ENCODE data around the gene SYT9.

SYT9 gene

GRCh38 chr11:7251836-7252682 is at the start of gene SYT9:
Gene SYT9, plus strand, starts transcription at chr11:7251904. Its CDS starts 283 bp downstream, at chr11:7252187.
- H3K27ac ChIP-seq (ENCODE audit: low read depth, low read length), result no peak within 1 kb of the TSS
- H3K4me3 ChIP-seq (ENCODE audit: low read depth in 1 of 2, low read length in 2 of 2), result peak within 1 kb of the TSS; percentile 33 to 48
- no peaks in the 10 kb centered on the region for H3K36me3 ChIP-seq (ENCODE audit: control insufficient read depth in 1 of 2, insufficient read depth in 2 of 2, low read length in 2 of 2)
- peaks cover 0 to 5% of the 10 kb centered on the region in 2 donors for H3K4me1 ChIP-seq (ENCODE audit: control insufficient read depth in 1 of 2, insufficient read depth in 2 of 2, low read length in 2 of 2)
- H3K9me3 ChIP-seq (ENCODE audit: control insufficient read depth in 1 of 2, low read length in 2 of 2), result no peaks in the 10 kb centered on the region
- H3K27me3 ChIP-seq (ENCODE audit: control insufficient read depth in 1 of 2, insufficient read depth in 2 of 2, low read length in 2 of 2), result peaks cover 26 to 43% of the 10 kb centered on the region in 2 donors
- no peak within 1 kb of the TSS for H3K9ac ChIP-seq (ENCODE audit: low read depth in 1 of 2, low read length in 2 of 2)

- no peak overlapping the region for H3K27ac ChIP-seq (ENCODE audit: low read depth, low read length)
- H3K27me3 ChIP-seq (ENCODE audit: control insufficient read depth in 1 of 2, insufficient read depth in 2 of 2, low read length in 2 of 2), result no peaks in the 10 kb centered on the region
- no peaks in the 10 kb centered on the region for H3K36me3 ChIP-seq (ENCODE audit: control insufficient read depth in 1 of 2, insufficient read depth in 2 of 2, low read length in 2 of 2)
- no peak overlapping the region for H3K9ac ChIP-seq (ENCODE audit: low read depth in 1 of 2, low read length in 2 of 2)
- H3K4me1 ChIP-seq (ENCODE audit: control insufficient read depth in 1 of 2, insufficient read depth in 2 of 2, low read length in 2 of 2), result no peaks in the 10 kb centered on the region
- no peaks in the 10 kb centered on the region for H3K9me3 ChIP-seq (ENCODE audit: control insufficient read depth in 1 of 2, low read length in 2 of 2)
- H3K4me3 ChIP-seq (ENCODE audit: low read depth in 1 of 2, low read length in 2 of 2), result no peak overlapping the region
Observed at GRCh38 chr11:7202412-7202811, 49.3 kb upstream of the SYT9 start.

- Histone ChIP-seq H3K27ac (ENCODE audit: low read depth, low read length) (no peak overlapping the region), H3K9ac (ENCODE audit: low read depth in 1 of 2, low read length in 2 of 2) (no peak overlapping the region), H3K36me3 (ENCODE audit: control insufficient read depth in 1 of 2, insufficient read depth in 2 of 2, low read length in 2 of 2) (no peaks in the 10 kb centered on the region), H3K9me3 (ENCODE audit: control insufficient read depth in 1 of 2, low read length in 2 of 2) (no peaks in the 10 kb centered on the region), H3K27me3 (ENCODE audit: control insufficient read depth in 1 of 2, insufficient read depth in 2 of 2, low read length in 2 of 2) (no peaks in the 10 kb centered on the region), H3K4me1 (ENCODE audit: control insufficient read depth in 1 of 2, insufficient read depth in 2 of 2, low read length in 2 of 2) (no peaks in the 10 kb centered on the region), H3K4me3 (ENCODE audit: low read depth in 1 of 2, low read length in 2 of 2) (no peak overlapping the region)
Observed at GRCh38 chr11:7204778-7205177, 46.9 kb upstream of the SYT9 start.

GRCh38 chr11:7208391-7208790 is 43.3 kb upstream of the SYT9 start:
- H3K4me3 ChIP-seq (ENCODE audit: low read depth in 1 of 2, low read length in 2 of 2), result no peak overlapping the region
- H3K9ac ChIP-seq (ENCODE audit: low read depth in 1 of 2, low read length in 2 of 2), result no peak overlapping the region
- H3K9me3 ChIP-seq (ENCODE audit: control insufficient read depth in 1 of 2, low read length in 2 of 2), result no peaks in the 10 kb centered on the region
- H3K36me3 ChIP-seq (ENCODE audit: control insufficient read depth in 1 of 2, insufficient read depth in 2 of 2, low read length in 2 of 2), result no peaks in the 10 kb centered on the region
- no peaks in the 10 kb centered on the region for H3K27me3 ChIP-seq (ENCODE audit: control insufficient read depth in 1 of 2, insufficient read depth in 2 of 2, low read length in 2 of 2)
- no peak overlapping the region for H3K27ac ChIP-seq (ENCODE audit: low read depth, low read length)
- H3K4me1 ChIP-seq (ENCODE audit: control insufficient read depth in 1 of 2, insufficient read depth in 2 of 2, low read length in 2 of 2), result no peaks in the 10 kb centered on the region

GRCh38 chr11:7219491-7219890 is 32.2 kb upstream of the SYT9 start:
- no peaks in the 10 kb centered on the region for H3K36me3 ChIP-seq (ENCODE audit: control insufficient read depth in 1 of 2, insufficient read depth in 2 of 2, low read length in 2 of 2)
- no peak overlapping the region for H3K4me3 ChIP-seq (ENCODE audit: low read depth in 1 of 2, low read length in 2 of 2)
- H3K9ac ChIP-seq (ENCODE audit: low read depth in 1 of 2, low read length in 2 of 2), result no peak overlapping the region
- peaks cover 0 to 3% of the 10 kb centered on the region in 2 donors for H3K27me3 ChIP-seq (ENCODE audit: control insufficient read depth in 1 of 2, insufficient read depth in 2 of 2, low read length in 2 of 2)
- no peaks in the 10 kb centered on the region for H3K9me3 ChIP-seq (ENCODE audit: control insufficient read depth in 1 of 2, low read length in 2 of 2)
- H3K27ac ChIP-seq (ENCODE audit: low read depth, low read length), result no peak overlapping the region
- H3K4me1 ChIP-seq (ENCODE audit: control insufficient read depth in 1 of 2, insufficient read depth in 2 of 2, low read length in 2 of 2), result no peaks in the 10 kb centered on the region

- H3K4me1 ChIP-seq (ENCODE audit: control insufficient read depth in 1 of 2, insufficient read depth in 2 of 2, low read length in 2 of 2), result no peaks in the 10 kb centered on the region
- no peaks in the 10 kb centered on the region for H3K9me3 ChIP-seq (ENCODE audit: control insufficient read depth in 1 of 2, low read length in 2 of 2)
- H3K27me3 ChIP-seq (ENCODE audit: control insufficient read depth in 1 of 2, insufficient read depth in 2 of 2, low read length in 2 of 2), result peaks cover 0 to 3% of the 10 kb centered on the region in 2 donors
- H3K4me3 ChIP-seq (ENCODE audit: low read depth in 1 of 2, low read length in 2 of 2), result no peak overlapping the region
- H3K36me3 ChIP-seq (ENCODE audit: control insufficient read depth in 1 of 2, insufficient read depth in 2 of 2, low read length in 2 of 2), result no peaks in the 10 kb centered on the region
- no peak overlapping the region for H3K27ac ChIP-seq (ENCODE audit: low read depth, low read length)
- no peak overlapping the region for H3K9ac ChIP-seq (ENCODE audit: low read depth in 1 of 2, low read length in 2 of 2)
Observed at GRCh38 chr11:7220636-7221035, 31.1 kb upstream of the SYT9 start.

GRCh38 chr11:7222619-7223018 is 29.1 kb upstream of the SYT9 start:
- Histone ChIP-seq H3K4me3 (ENCODE audit: low read depth in 1 of 2, low read length in 2 of 2) (no peak overlapping the region), H3K27me3 (ENCODE audit: control insufficient read depth in 1 of 2, insufficient read depth in 2 of 2, low read length in 2 of 2) (peaks cover 0 to 3% of the 10 kb centered on the region in 2 donors), H3K9ac (ENCODE audit: low read depth in 1 of 2, low read length in 2 of 2) (no peak overlapping the region), H3K36me3 (ENCODE audit: control insufficient read depth in 1 of 2, insufficient read depth in 2 of 2, low read length in 2 of 2) (no peaks in the 10 kb centered on the region), H3K27ac (ENCODE audit: low read depth, low read length) (no peak overlapping the region), H3K4me1 (ENCODE audit: control insufficient read depth in 1 of 2, insufficient read depth in 2 of 2, low read length in 2 of 2) (no peaks in the 10 kb centered on the region), H3K9me3 (ENCODE audit: control insufficient read depth in 1 of 2, low read length in 2 of 2) (no peaks in the 10 kb centered on the region)

GRCh38 chr11:7239877-7240276 is 11.8 kb upstream of the SYT9 start:
- Histone ChIP-seq H3K4me3 (ENCODE audit: low read depth in 1 of 2, low read length in 2 of 2) (no peak overlapping the region), H3K4me1 (ENCODE audit: control insufficient read depth in 1 of 2, insufficient read depth in 2 of 2, low read length in 2 of 2) (no peaks in the 10 kb centered on the region), H3K27me3 (ENCODE audit: control insufficient read depth in 1 of 2, insufficient read depth in 2 of 2, low read length in 2 of 2) (peaks cover 3 to 4% of the 10 kb centered on the region in 2 donors), H3K27ac (ENCODE audit: low read depth, low read length) (no peak overlapping the region), H3K36me3 (ENCODE audit: control insufficient read depth in 1 of 2, insufficient read depth in 2 of 2, low read length in 2 of 2) (no peaks in the 10 kb centered on the region), H3K9ac (ENCODE audit: low read depth in 1 of 2, low read length in 2 of 2) (no peak overlapping the region), H3K9me3 (ENCODE audit: control insufficient read depth in 1 of 2, low read length in 2 of 2) (no peaks in the 10 kb centered on the region)

GRCh38 chr11:7245341-7245740 is 6.4 kb upstream of the SYT9 start:
- Histone ChIP-seq H3K27me3 (ENCODE audit: control insufficient read depth in 1 of 2, insufficient read depth in 2 of 2, low read length in 2 of 2) (peaks cover 0 to 7% of the 10 kb centered on the region in 2 donors), H3K9ac (ENCODE audit: low read depth in 1 of 2, low read length in 2 of 2) (no peak overlapping the region), H3K4me3 (ENCODE audit: low read depth in 1 of 2, low read length in 2 of 2) (no peak overlapping the region), H3K4me1 (ENCODE audit: control insufficient read depth in 1 of 2, insufficient read depth in 2 of 2, low read length in 2 of 2) (no peaks in the 10 kb centered on the region), H3K27ac (ENCODE audit: low read depth, low read length) (no peak overlapping the region), H3K36me3 (ENCODE audit: control insufficient read depth in 1 of 2, insufficient read depth in 2 of 2, low read length in 2 of 2) (no peaks in the 10 kb centered on the region), H3K9me3 (ENCODE audit: control insufficient read depth in 1 of 2, low read length in 2 of 2) (no peaks in the 10 kb centered on the region)

- H3K4me3 ChIP-seq (ENCODE audit: low read depth in 1 of 2, low read length in 2 of 2), result no peak overlapping the region
- no peaks in the 10 kb centered on the region for H3K36me3 ChIP-seq (ENCODE audit: control insufficient read depth in 1 of 2, insufficient read depth in 2 of 2, low read length in 2 of 2)
- H3K27ac ChIP-seq (ENCODE audit: low read depth, low read length), result no peak overlapping the region
- no peaks in the 10 kb centered on the region for H3K9me3 ChIP-seq (ENCODE audit: control insufficient read depth in 1 of 2, low read length in 2 of 2)
- H3K4me1 ChIP-seq (ENCODE audit: control insufficient read depth in 1 of 2, insufficient read depth in 2 of 2, low read length in 2 of 2), result no peaks in the 10 kb centered on the region
- H3K9ac ChIP-seq (ENCODE audit: low read depth in 1 of 2, low read length in 2 of 2), result no peak overlapping the region
- H3K27me3 ChIP-seq (ENCODE audit: control insufficient read depth in 1 of 2, insufficient read depth in 2 of 2, low read length in 2 of 2), result peaks cover 0 to 12% of the 10 kb centered on the region in 2 donors
Observed at GRCh38 chr11:7246179-7246578, 5.5 kb upstream of the SYT9 start.

Data from duodenal mucosa (tissue), 2 donors.